Heart left ventricle (tissue), 13 donors: Measurements from ENCODE around the gene WDR89.

Source experiments
- CTCF ChIP-seq, 12 donors: fragments of 200-600 bp; sonication (generic) in 4 of 12; IDR thresholded peaks; one replicate each; pipeline versions ENCODE4 v1.5.0 to v1.8.0; 2018 to 2022; ENCODE audit warnings: antibody characterized with exemption in 12 of 12, mild to moderate bottlenecking in 5 of 12
- POLR2A ChIP-seq, 2 donors: fragments of 450-650 bp; IDR thresholded peaks; one replicate each; pipeline ENCODE4 v1.6.1; 2017; ENCODE audit warnings: antibody characterized with exemption in 2 of 2, mild to moderate bottlenecking in 2 of 2, moderate library complexity in 2 of 2
- donor health status: ischemic (EF 13 %, LVEDD 7.1; RV severe dilation, severe dysfunction).
- donor health status: DM: no; HTN: yes; CAD: no.
- donor health status: DM: no; HTN: no; CAD: no.
- donor health status: ischemic (EF 25% LVEDD 6.9; RV normal size, moderate dysfunction).
- donor health status: ischemic (EF 25% LVEDD 5.7; RV mildly dilated, moderate dysfunction).
- donor health status: ischemic (EF 35%, LVEDD 5.7; RV mildly dilated, moderate dysfunction).
- donor health status: nonischemic (EF 11% LVEDD 7.7; RV severe dilation, severe dysfunction).
- donor health status: DM: yes; HTN: yes; CAD: no.
- donor health status: PGD.
- donor health status: ischemic (EF 29% LVEDD 5.4; RV normal size, mild dysfunction).
- donor health status: nonischemic (EF 23%, LVEDD 6.1; RV moderate dilation, normal function).

GRCh38 chr14:63638493-63638892, 3.2 kb downstream of the WDR89 start:
- TF ChIP-seq CTCF (IDR thresholded peaks at IDR 0.05) (no peak), POLR2A (IDR thresholded peaks at IDR 0.05) (no peak)
